SK-N-SH (cell line): Measurements from ENCODE around the gene DUSP3. TPM values are rescaled to one million over a fixed set of nuclear protein-coding genes. Genes with fewer than 3 reads are reported as not detected.

ENCODE experiments used
- CTCF ChIA-PET: fragments of 300-600, 350-600 bp; formaldehyde crosslinking; extraction: SDS; loops from one replicate; lab custom pipeline; 2021; lab: Yijun Ruan, JAX
- POLR2A ChIA-PET: fragments of 350-600 bp; sonication (Branson Sonifier 250); formaldehyde crosslinking; extraction: SDS; loops from one replicate; lab custom pipeline; 2020; ENCODE audit warnings: antibody characterized with exemption, inconsistent platforms; lab: Yijun Ruan, JAX
- DNase-seq: peaks from one replicate; pipeline ENCODE4 v3.0.0; 2012
- H2AFZ ChIP-seq: fragments of 200-600 bp; sonication (generic); 2 replicates; pipeline ENCODE4 v1.8.1; 2016; ENCODE audit warnings: antibody characterized with exemption, mild to moderate bottlenecking, low read depth
- H3F3A ChIP-seq: fragments of 200-600 bp; sonication (generic); replicated peaks from 2 replicates; pipeline ENCODE3; 2016; ENCODE audit warnings: antibody characterized with exemption, mild to moderate bottlenecking; ENCODE audit not compliant: insufficient read depth
- H3K27ac ChIP-seq, 2 experiments: fragments of 200-500 bp in 1 of 2; fragments of 200-600 bp in 1 of 2; sonication (Bioruptor generic) in 1 of 2; sonication (generic), shearing (Covaris generic) in 1 of 2; 2 replicates each; pipeline versions ENCODE4 v1.5.1 to v1.6.1; 2014 to 2016; ENCODE audit warnings: low read depth in 2 of 2, inconsistent platforms in 1 of 2, low read length in 1 of 2, mild to moderate bottlenecking in 1 of 2, mixed read lengths in 1 of 2
- H3K27me3 ChIP-seq: fragments of 200-600 bp; sonication (generic), shearing (Covaris generic); 2 replicates; pipeline ENCODE4 v1.6.1; 2016; ENCODE audit warnings: mixed run types; ENCODE audit not compliant: insufficient read depth
- H3K36me3 ChIP-seq, 2 experiments: fragments of 200-500 bp in 1 of 2; fragments of 200-600 bp in 1 of 2; sonication (Bioruptor generic) in 1 of 2; sonication (generic) in 1 of 2; replicated peaks in 1 of 2; 2 replicates each; pipeline versions ENCODE3 to v1.5.1; 2014 to 2016; ENCODE audit warnings: low read length in 1 of 2, mild to moderate bottlenecking in 1 of 2; ENCODE audit not compliant: insufficient read depth in 2 of 2, control insufficient read depth in 1 of 2
- H3K4me1 ChIP-seq, 2 experiments: fragments of 200-500 bp in 1 of 2; fragments of 200-600 bp in 1 of 2; sonication (Bioruptor generic) in 1 of 2; sonication (generic), shearing (Covaris generic) in 1 of 2; 2 replicates each; pipeline versions ENCODE4 v1.5.1 to v1.6.1; 2014 to 2016; ENCODE audit warnings: low read depth in 1 of 2, low read length in 1 of 2, mixed run types in 1 of 2; ENCODE audit not compliant: insufficient read depth in 2 of 2, control insufficient read depth in 1 of 2
- H3K4me2 ChIP-seq: fragments of 200-600 bp; sonication (generic), shearing (Covaris generic); 2 replicates; pipeline ENCODE4 v1.6.1; 2017; ENCODE audit warnings: mixed run types
- H3K4me3 ChIP-seq, 2 experiments: fragments of 200-500 bp in 1 of 2; fragments of 200-600 bp in 1 of 2; sonication (Bioruptor generic) in 1 of 2; sonication (generic), shearing (Covaris generic) in 1 of 2; 2 replicates each; pipeline versions ENCODE4 v1.5.1 to v1.8.1; 2014 to 2016; ENCODE audit warnings: low read depth in 2 of 2, inconsistent platforms in 1 of 2, low read length in 1 of 2, mild to moderate bottlenecking in 1 of 2, mixed read lengths in 1 of 2, moderate library complexity in 1 of 2
- H3K79me2 ChIP-seq: fragments of 200-600 bp; sonication (generic); 2 replicates; pipeline ENCODE4 v1.8.1; 2017; ENCODE audit warnings: mild to moderate bottlenecking; ENCODE audit not compliant: insufficient read depth
- H3K9ac ChIP-seq: fragments of 200-600 bp; sonication (generic); 2 replicates; pipeline ENCODE4 v1.6.1; 2017; ENCODE audit warnings: mixed run types
- H3K9me2 ChIP-seq: fragments of 200-600 bp; sonication (generic); 2 replicates; pipeline ENCODE4 v1.6.1; 2017; ENCODE audit warnings: mixed run types
- H3K9me3 ChIP-seq: fragments of 200-600 bp; sonication (generic); 2 replicates; pipeline ENCODE4 v1.6.1; 2017; ENCODE audit warnings: mixed run types, mild to moderate bottlenecking, moderate library complexity
- H4K20me1 ChIP-seq: fragments of 200-600 bp; sonication (generic); 2 replicates; pipeline ENCODE4 v1.6.1; 2017; ENCODE audit warnings: mild to moderate bottlenecking, mixed run types; ENCODE audit not compliant: insufficient read depth
- CTCF ChIP-seq: fragments of 200-600 bp; sonication (generic); IDR thresholded peaks from 2 replicates; pipeline ENCODE4 v1.6.1; 2017; ENCODE audit warnings: antibody characterized with exemption, mild to moderate bottlenecking, moderate library complexity
- ELF1 ChIP-seq: IDR thresholded peaks from 2 replicates; pipeline ENCODE4 v1.4.0; 2012
- FOSL2 ChIP-seq: IDR thresholded peaks from 2 replicates; pipeline ENCODE4 v1.4.0; 2012; ENCODE audit warnings: low read depth, mild to moderate bottlenecking, moderate library complexity, borderline replicate concordance
- GABPA ChIP-seq: IDR thresholded peaks from 2 replicates; pipeline ENCODE4 v1.4.0; 2012; ENCODE audit warnings: low read depth, mild to moderate bottlenecking
- GATA2 ChIP-seq: sonication (generic); formaldehyde crosslinking; IDR thresholded peaks from 2 replicates; pipeline ENCODE4 v1.5.0; 2020; ENCODE audit warnings: mild to moderate bottlenecking, missing genetic modification reagents
- IRF3 ChIP-seq: fragments of 150-350 bp; IDR thresholded peaks from 2 replicates; pipeline ENCODE4 v1.6.1; 2016; ENCODE audit warnings: mild to moderate bottlenecking, low read depth, low read length
- JUND ChIP-seq: IDR thresholded peaks from 2 replicates; pipeline ENCODE4 v1.4.0; 2012
- MEF2A ChIP-seq: IDR thresholded peaks from 2 replicates; pipeline ENCODE4 v1.4.0; 2012; ENCODE audit warnings: low read depth, borderline replicate concordance
- NFIC ChIP-seq: IDR thresholded peaks from 2 replicates; pipeline ENCODE4 v1.4.0; 2012; ENCODE audit warnings: borderline replicate concordance
- NRF1 ChIP-seq: IDR thresholded peaks from 2 replicates; pipeline ENCODE4 v1.6.1; 2012; ENCODE audit warnings: low read depth, mild to moderate bottlenecking, low read length
- POLR2AphosphoS5 ChIP-seq: IDR thresholded peaks from 2 replicates; pipeline ENCODE4 v1.6.1; 2012; ENCODE audit warnings: low read depth, low read length
- RAD21 ChIP-seq: IDR thresholded peaks from 2 replicates; pipeline ENCODE4 v1.6.1; 2012; ENCODE audit warnings: mild to moderate bottlenecking, low read length
- RCOR1 ChIP-seq: fragments of 150-350 bp; IDR thresholded peaks from 2 replicates; pipeline ENCODE4 v1.6.1; 2017; ENCODE audit warnings: antibody characterized with exemption, low read length
- RXRA ChIP-seq: IDR thresholded peaks from 2 replicates; pipeline ENCODE4 v1.4.0; 2012; ENCODE audit warnings: low read depth, mild to moderate bottlenecking, borderline replicate concordance
- SIN3A ChIP-seq: IDR thresholded peaks from 2 replicates; pipeline ENCODE4 v1.6.1; 2012; ENCODE audit warnings: low read depth, mild to moderate bottlenecking, low read length, moderate library complexity, borderline replicate concordance
- SMC3 ChIP-seq: IDR thresholded peaks from 2 replicates; pipeline ENCODE4 v1.6.1; 2012; ENCODE audit warnings: low read depth, low read length, improper control_type of control experiment
- USF1 ChIP-seq: IDR thresholded peaks from 2 replicates; pipeline ENCODE4 v1.4.0; 2012; ENCODE audit warnings: low read depth, borderline replicate concordance
- USF2 ChIP-seq: fragments of 150-350 bp; IDR thresholded peaks from 2 replicates; pipeline ENCODE4 v1.6.1; 2017; ENCODE audit warnings: antibody characterized with exemption, low read length, low read depth, borderline replicate concordance
- YY1 ChIP-seq: IDR thresholded peaks from 2 replicates; pipeline ENCODE4 v1.4.0; 2012; ENCODE audit warnings: low read depth, mild to moderate bottlenecking
- ZBTB33 ChIP-seq: IDR thresholded peaks from 2 replicates; pipeline ENCODE4 v1.4.0; 2012; ENCODE audit warnings: low read depth, borderline replicate concordance
- WGBS: methylation state at CpG from one replicate; pipeline ENCODE4 v1.1.6; 2017; ENCODE audit warnings: low lambda C conversion rate; 5-methylcytosine and 5-hydroxymethylcytosine counted together
- polyA plus RNA-seq, 3 experiments: library from polyadenylated mRNA; depleted of rRNA; stranded (reverse); fragments of >200 nt; gene quantifications; 2 replicates each; pipeline ENCODE4 v1.2.3, GENCODE V29; 2012

Gene DUSP3
- polyA plus RNA-seq, 1 of the 3 experiments (the other 2 are of a cell fraction), result 31.5 TPM

- no peaks in the 10 kb centered on the region for H3K9me3 ChIP-seq
- WGBS, result 81% methylated on average over 12 of the region's 21 CpGs
- no peaks in the 10 kb centered on the region for H3K79me2 ChIP-seq
- H3F3A ChIP-seq, result no peaks in the 10 kb centered on the region
- ChIA-PET POLR2A (no interaction called here), CTCF (interaction anchor here (1.1 to 7.9 kb wide), 4 partner anchors 12 to 178 kb away, joined by 3 to 97 read pairs (median 12); partner anchors contain the start of gene CD300LG)
- no peaks in the 10 kb centered on the region for H4K20me1 ChIP-seq
- H3K9ac ChIP-seq, result no peak overlapping the region
- no peak overlapping the region for H3K4me2 ChIP-seq
- DNase-seq, result no peak
- H3K9me2 ChIP-seq, result no peaks in the 10 kb centered on the region
- H3K27ac ChIP-seq, result no peak overlapping the region
- no peak overlapping the region for H3K4me3 ChIP-seq
- H2AFZ ChIP-seq, result no peak overlapping the region
- TF ChIP-seq RXRA, result no peak
- no peak for TF ChIP-seq NRF1
- no peak for TF ChIP-seq SIN3A
- TF ChIP-seq MEF2A, result no peak
- no peak for TF ChIP-seq RAD21
- no peak for TF ChIP-seq RCOR1
- no peak for TF ChIP-seq ELF1
- no peak for TF ChIP-seq GATA2 (CRISPR knock-in tag)
- TF ChIP-seq CTCF, result no peak
- TF ChIP-seq USF2, result no peak
- no peak for TF ChIP-seq POLR2AphosphoS5
- TF ChIP-seq NFIC, result no peak
- no peak for TF ChIP-seq JUND
- TF ChIP-seq GABPA, result no peak
- TF ChIP-seq SMC3, result no peak
- TF ChIP-seq FOSL2, result no peak
- no peak for TF ChIP-seq USF1
- TF ChIP-seq YY1, result no peak
- no peak for TF ChIP-seq IRF3
- no peak for TF ChIP-seq ZBTB33
- H3K36me3 ChIP-seq, result no peaks in the 10 kb centered on the region
- peaks cover 0 to 6% of the 10 kb centered on the region in 2 experiments; a peak in 1 of 4 replicates for H3K4me1 ChIP-seq
- no peaks in the 10 kb centered on the region for H3K27me3 ChIP-seq
Observed at GRCh38 chr17:43754947-43755346, 23.8 kb downstream of the DUSP3 start.
